Measurements from ENCODE around the gene GFRA4. TPM values are rescaled to one million over a fixed set of nuclear protein-coding genes. Genes with fewer than 3 reads are reported as not detected.

GFRA4 gene
- total RNA-seq, 4 donors from 2014 or later = not detected

DNA sequence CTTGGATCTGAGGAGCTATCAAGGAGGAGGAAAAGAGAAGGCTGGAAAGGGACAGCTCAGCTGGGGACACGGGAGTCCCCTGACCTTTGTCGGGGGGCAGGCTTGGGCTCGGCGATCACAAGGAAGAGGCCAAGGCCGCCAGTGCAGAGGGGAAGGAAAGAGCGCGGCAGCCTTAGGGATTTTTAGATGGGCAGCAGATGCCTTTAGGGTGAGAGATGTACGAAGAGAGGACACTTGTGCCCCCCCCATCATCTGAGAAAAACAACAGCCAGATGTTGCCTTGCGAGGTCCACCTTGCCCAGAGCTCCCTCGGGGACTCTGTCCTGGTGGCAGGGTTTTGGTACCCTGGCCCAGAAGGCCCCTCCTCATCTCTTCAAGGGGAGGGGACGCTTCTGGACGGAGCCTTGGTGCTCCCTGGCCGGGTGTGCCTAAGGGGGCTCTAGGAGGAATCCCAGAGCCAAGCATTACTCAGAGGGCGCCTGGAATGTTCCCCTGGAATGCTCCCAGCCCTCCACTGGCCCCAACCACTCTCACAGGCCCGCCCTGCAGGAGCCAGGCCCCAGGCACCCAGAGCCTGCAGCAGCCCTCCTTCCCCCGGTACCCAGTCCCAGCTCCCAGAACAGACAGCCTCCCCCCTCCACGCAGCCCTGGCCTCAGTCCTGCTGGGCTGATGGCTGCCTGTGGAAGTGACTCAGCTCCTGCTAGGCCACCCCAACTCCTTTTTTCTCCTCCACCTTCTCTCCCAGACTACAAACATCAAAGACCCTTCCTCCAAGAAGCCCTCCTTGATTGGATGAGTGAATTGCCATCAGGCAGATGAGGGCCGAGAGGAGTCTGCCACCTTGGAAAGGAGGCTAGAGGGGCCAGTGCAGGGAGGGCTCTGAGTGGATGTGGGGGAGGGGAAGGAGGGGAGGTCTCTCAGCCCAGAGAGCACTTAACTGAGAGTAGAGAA lies 16.8 kb upstream of the GFRA4 start:
- DNase-seq (ENCODE audit: low spot score) = no peak
- TF ChIP-seq CTCF (IDR thresholded peaks at IDR 0.05) = no peak
- peak; percentile 60 for ATAC-seq (ENCODE audit: low FRiP score)

DNA sequence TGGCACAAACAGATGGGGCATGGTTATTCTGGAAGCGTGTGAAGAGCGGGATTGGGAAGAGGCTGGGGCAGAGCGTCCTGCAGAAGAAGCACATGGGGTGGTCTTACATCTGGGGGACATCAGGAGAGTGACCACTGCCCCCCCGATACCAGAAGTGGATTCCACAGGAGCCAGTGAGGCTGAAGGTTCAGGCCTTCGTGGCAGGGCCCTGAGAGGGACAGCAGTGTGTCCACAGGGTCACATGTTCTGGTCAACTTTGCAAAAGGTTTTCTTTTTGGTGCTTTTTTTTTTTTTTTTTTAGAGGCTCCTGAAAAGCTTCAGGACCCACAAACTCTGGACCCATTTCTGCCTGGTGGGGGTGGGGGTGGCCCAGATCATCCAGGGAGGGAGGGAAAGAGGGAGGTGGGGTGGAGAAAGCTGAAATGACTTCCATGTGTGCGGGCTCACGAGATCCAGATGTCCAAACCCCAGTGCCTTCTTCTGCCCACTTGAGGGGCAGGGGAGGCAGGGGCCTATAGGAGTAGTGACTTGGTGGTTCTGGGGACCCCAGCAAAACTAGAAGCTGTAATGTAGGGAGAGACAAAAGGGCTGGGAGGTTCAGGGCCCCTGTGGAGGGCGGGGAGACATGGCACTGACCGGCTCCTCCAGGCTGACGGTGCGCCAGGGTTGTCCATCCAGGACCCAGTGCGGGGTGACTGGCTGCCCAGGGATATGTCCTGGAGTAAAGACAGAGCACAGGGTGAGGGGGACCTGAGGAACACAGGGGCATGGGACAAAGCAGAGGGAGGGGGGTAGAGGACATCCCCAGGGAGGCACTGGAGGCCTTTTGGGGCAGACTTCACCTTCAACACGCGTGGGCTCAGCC lies 15.9 kb upstream of the GFRA4 start:
- ATAC-seq (ENCODE audit: low FRiP score) = no peak
- TF ChIP-seq CTCF (IDR thresholded peaks at IDR 0.05) = no peak
- DNase-seq (ENCODE audit: low spot score) = no peak

DNA sequence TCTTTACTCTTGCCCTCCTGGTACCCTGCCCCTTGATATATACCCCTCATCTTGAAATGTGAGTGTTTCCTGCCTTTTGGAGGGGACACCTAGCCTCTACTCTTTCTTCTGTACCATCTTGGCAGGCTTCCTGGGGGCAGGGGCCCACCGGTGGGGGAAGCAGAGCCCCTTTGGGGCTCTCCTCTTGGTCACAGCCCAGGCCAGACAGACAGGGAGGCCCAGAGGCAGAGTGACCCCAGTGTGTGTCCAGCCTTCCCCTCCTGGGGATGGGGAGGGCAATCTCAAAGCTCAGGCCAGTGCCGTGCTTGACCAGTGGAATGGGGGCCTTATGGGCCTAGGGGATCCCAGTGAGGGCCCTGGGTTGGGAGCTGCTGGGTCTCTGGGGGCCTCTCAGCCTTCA lies 15.0 kb upstream of the GFRA4 start:
- ATAC-seq (ENCODE audit: low FRiP score) (no peak), DNase-seq (ENCODE audit: low spot score) (no peak)
- no peak for TF ChIP-seq CTCF (IDR thresholded peaks at IDR 0.05)

GRCh38 chr20:3677733-3678132 lies 14.5 kb upstream of the GFRA4 start:
- no peak for TF ChIP-seq CTCF (IDR thresholded peaks at IDR 0.05)
- ATAC-seq (ENCODE audit: low FRiP score) = no peak
- DNase-seq (ENCODE audit: low spot score) = no peak

DNA sequence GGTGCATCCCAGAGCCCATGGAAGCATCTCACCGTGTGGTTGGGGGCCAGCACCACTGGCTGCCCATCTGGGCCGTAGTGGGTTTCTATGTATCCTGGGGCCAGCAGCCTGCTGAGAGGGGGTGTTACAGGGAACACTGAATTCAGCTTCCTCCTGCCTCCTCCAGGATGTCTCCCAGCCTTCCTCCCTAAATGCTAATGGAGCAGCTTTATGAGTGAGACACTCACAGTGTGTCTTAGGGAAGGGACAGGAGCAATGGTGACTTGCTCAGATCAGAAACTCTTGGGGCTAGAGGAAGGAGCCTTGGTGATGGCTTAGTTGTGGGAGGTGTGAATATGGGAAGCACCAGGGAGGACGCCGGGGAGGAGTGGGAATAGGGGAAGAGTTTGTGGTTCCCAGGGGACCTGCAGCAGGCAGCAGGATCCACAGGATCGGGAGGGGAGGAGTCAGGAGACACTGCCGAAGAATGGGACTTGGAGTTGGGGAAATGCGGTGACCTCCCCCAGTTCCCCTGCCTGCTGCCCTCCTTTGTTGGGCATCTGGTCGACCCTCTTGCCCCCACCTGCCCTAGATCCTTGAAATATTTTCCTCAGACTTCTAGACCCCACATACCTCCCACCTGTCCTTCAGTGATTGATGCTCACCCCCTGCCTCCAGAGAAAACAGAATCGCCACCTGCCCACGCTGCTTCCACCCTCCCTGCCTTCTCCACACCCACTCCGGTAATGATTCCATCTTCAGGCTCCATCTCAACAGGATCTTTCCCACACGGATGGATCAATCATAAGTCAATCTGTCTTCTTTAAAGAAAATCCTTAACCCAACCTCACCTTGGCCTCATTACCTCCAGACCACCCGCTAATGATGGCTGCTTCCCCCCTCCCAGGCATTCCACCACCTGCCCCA lies 12.0 kb upstream of the GFRA4 start:
- no peak for TF ChIP-seq CTCF (IDR thresholded peaks at IDR 0.05)
- DNase-seq (ENCODE audit: low spot score) = no peak
- ATAC-seq (ENCODE audit: low FRiP score) = no peak

DNA sequence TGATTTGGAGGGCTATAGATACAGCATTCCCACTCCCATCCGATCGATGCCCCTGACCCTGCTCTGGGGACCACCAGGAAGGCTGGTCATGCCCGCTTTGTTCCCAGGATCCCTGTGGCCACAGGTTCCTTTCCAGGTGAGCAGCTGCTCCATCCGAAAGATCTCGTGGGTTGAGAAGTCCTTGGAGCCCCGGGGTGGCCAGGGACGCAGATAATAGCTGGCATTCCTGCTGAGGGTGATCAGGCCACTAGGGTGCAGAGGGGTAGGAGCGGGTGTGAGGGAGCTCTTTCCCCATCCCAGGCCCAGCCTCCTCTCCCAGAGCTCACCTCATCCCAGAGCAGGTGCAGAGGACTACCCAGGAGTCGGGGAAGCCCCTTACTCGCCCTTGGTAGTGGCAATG lies 11.2 kb upstream of the GFRA4 start:
- no peak for DNase-seq (ENCODE audit: low spot score)
- no peak for TF ChIP-seq CTCF (IDR thresholded peaks at IDR 0.05)
- ATAC-seq (ENCODE audit: low FRiP score) = no peak

All from omental fat pad (tissue), 4 donors.